ENCODE measurements around the gene SLC41A3.

DNA sequence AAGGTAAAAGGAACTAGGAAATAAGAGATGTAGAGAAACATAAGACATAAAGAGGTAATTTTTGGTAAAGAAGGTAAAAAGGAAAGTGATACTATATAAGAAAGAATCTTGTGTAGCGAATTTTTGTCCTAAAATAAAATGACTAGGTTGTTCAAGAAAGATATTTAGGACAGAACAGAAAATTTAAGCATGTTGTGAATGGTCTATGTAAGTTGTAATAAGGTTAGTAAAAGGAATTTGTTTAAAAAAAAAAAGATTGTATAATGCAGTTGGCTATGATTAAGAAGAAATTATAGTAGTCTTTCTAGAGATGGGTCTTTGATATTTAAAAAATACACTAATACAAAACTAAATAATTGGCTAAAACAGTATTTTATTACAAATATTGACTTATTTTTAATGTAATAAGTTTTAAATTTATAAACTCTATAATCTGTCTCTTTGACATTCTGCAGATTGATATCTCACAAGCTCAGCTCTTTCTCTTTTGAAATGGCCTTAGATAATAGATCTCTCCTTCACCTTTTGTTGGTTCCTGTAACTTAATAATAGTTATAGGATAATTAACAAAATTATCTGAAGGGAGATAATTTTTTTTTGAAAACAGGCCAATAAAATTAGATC lies 3.7 kb upstream of the SLC41A3 start:
- TF ChIP-seq, protein P1, sequence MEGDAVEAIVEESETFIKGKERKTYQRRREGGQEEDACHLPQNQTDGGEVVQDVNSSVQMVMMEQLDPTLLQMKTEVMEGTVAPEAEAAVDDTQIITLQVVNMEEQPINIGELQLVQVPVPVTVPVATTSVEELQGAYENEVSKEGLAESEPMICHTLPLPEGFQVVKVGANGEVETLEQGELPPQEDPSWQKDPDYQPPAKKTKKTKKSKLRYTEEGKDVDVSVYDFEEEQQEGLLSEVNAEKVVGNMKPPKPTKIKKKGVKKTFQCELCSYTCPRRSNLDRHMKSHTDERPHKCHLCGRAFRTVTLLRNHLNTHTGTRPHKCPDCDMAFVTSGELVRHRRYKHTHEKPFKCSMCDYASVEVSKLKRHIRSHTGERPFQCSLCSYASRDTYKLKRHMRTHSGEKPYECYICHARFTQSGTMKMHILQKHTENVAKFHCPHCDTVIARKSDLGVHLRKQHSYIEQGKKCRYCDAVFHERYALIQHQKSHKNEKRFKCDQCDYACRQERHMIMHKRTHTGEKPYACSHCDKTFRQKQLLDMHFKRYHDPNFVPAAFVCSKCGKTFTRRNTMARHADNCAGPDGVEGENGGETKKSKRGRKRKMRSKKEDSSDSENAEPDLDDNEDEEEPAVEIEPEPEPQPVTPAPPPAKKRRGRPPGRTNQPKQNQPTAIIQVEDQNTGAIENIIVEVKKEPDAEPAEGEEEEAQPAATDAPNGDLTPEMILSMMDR (IDR thresholded peaks at IDR 0.05), result no peak
- no peak for TF ChIP-seq POLR2AphosphoS5 (IDR thresholded peaks at IDR 0.05)
- TF ChIP-seq POLR2A (IDR thresholded peaks at IDR 0.05), result no peak
